HepG2 (cell line): ENCODE measurements around the gene P2RY6. TPM values are rescaled to one million over a fixed set of nuclear protein-coding genes. Genes with fewer than 3 reads are reported as not detected.

ENCODE experiments used
- ATAC-seq: fragments of 200-7000 bp; cut with Tn5 transposase; 3 replicates; pipeline ENCODE4 v1.9.1; 2020; ENCODE audit warnings: mild to moderate bottlenecking, moderate library complexity
- BruUV-seq: library from RNA; stranded (reverse); fragments of 400-500 nt; replicated peaks from 2 replicates; lab custom pipeline; 2021; lab: Mats Ljungman, UMichigan
- CTCF ChIA-PET: fragments of 300-600 bp; formaldehyde crosslinking; extraction: SDS; loops from one replicate; lab custom pipeline; 2021; ENCODE audit warnings: low total read pairs, inconsistent platforms, low intra/inter-chr PET ratio; lab: Yijun Ruan, JAX
- POLR2A ChIA-PET: fragments of 350-600 bp; sonication (Branson Sonifier 250); formaldehyde crosslinking; loops from one replicate; lab custom pipeline; 2020; ENCODE audit warnings: antibody characterized with exemption, inconsistent platforms; lab: Yijun Ruan, JAX
- DNase-seq: peaks from one replicate; pipeline ENCODE4 v3.0.0-alpha.2; 2015; ENCODE audit warnings: low spot score
- FAIRE-seq: peaks from 3 replicates; lab custom pipeline; 2011; peaks lifted over from hg19 to GRCh38; lab: Jason Lieb, UNC
- H2AFZ ChIP-seq: one replicate; pipeline ENCODE4 v1.6.1; 2011; ENCODE audit warnings: low read length, inconsistent platforms
- H3K27ac ChIP-seq: fragments of 300-600 bp; 3 replicates; pipeline ENCODE4 v1.8.0; 2011; ENCODE audit warnings: mixed run types, mild to moderate bottlenecking, mixed read lengths, low read length, inconsistent platforms; ENCODE audit not compliant: insufficient read depth; ENCODE audit errors: extremely low read length
- H3K27me3 ChIP-seq, 2 experiments: fragments of 200-600 bp in 1 of 2; 2 replicates in 1 of 2; 3 replicates in 1 of 2; pipeline versions ENCODE4 v1.6.0 to v1.8.0; 2011; ENCODE audit warnings: low read length in 2 of 2, mild to moderate bottlenecking in 2 of 2, moderate library complexity in 2 of 2, inconsistent platforms in 1 of 2; ENCODE audit not compliant: insufficient read depth in 2 of 2, control insufficient read depth in 1 of 2
- H3K36me3 ChIP-seq, 2 experiments: fragments of 200-600 bp in 1 of 2; replicated peaks in 1 of 2; 2 replicates in 1 of 2; 3 replicates in 1 of 2; pipeline versions ENCODE4 v1.5.1 to v1.8.0; 2011; ENCODE audit warnings: low read length in 2 of 2, inconsistent platforms in 1 of 2; ENCODE audit not compliant: insufficient read depth in 2 of 2, control insufficient read depth in 1 of 2
- H3K4me1 ChIP-seq: 2 replicates; pipeline ENCODE4 v1.5.1; 2012; ENCODE audit warnings: low read length, inconsistent platforms; ENCODE audit not compliant: insufficient read depth
- H3K4me2 ChIP-seq: 2 replicates; pipeline ENCODE4 v1.6.0; 2011; ENCODE audit warnings: low read depth, low read length, inconsistent platforms
- H3K4me3 ChIP-seq, 3 experiments: fragments of 200-600 bp in 1 of 3; sonication (generic), shearing (Covaris generic) in 1 of 3; replicated peaks in 1 of 3; 2 replicates each; pipeline ENCODE4 v1.5.1; 2011 to 2016; ENCODE audit warnings: low read length in 3 of 3, inconsistent platforms in 2 of 3, low read depth in 2 of 3, mild to moderate bottlenecking in 2 of 3, control low read depth in 1 of 3, mixed read lengths in 1 of 3; ENCODE audit not compliant: insufficient read depth in 1 of 3
- H3K79me2 ChIP-seq: one replicate; pipeline ENCODE4 v1.6.1; 2011; ENCODE audit warnings: low read length, inconsistent platforms; ENCODE audit not compliant: insufficient read depth
- H3K9ac ChIP-seq: 2 replicates; pipeline ENCODE4 v1.6.0; 2011; ENCODE audit warnings: mild to moderate bottlenecking, low read depth, low read length, inconsistent platforms; ENCODE audit not compliant: insufficient read depth
- H3K9me3 ChIP-seq: 2 replicates; pipeline ENCODE4 v1.5.1; 2012; ENCODE audit warnings: mild to moderate bottlenecking, low read length
- H4K20me1 ChIP-seq: 2 replicates; pipeline ENCODE4 v1.6.0; 2011; ENCODE audit warnings: inconsistent platforms, mild to moderate bottlenecking, low read length, moderate library complexity; ENCODE audit not compliant: insufficient read depth
- CCAR2 ChIP-seq: fragments of 200-400 bp; formaldehyde crosslinking; optimal IDR thresholded peaks from 2 replicates; pipeline ENCODE3; 2018; ENCODE audit warnings: low read depth, mild to moderate bottlenecking, low read length, moderate library complexity
- CHD4 ChIP-seq: fragments of 200-600 bp; sonication (generic); IDR thresholded peaks from 2 replicates; pipeline ENCODE4 v1.7.0; 2017; ENCODE audit warnings: mild to moderate bottlenecking, low read length, borderline replicate concordance
- CSRNP2 ChIP-seq: sonication (generic); formaldehyde crosslinking; conservative IDR thresholded peaks from 2 replicates; pipeline ENCODE4 v1.8.0; 2022; ENCODE audit warnings: low read depth, missing genetic modification reagents
- LBX2 ChIP-seq: sonication (generic); formaldehyde crosslinking; IDR thresholded peaks from 2 replicates; pipeline ENCODE4 v1.5.0; 2020; ENCODE audit warnings: missing genetic modification reagents, mild to moderate bottlenecking, borderline replicate concordance
- SALL1 ChIP-seq: sonication (generic); formaldehyde crosslinking; IDR thresholded peaks from 2 replicates; pipeline ENCODE4 v1.8.0; 2022; ENCODE audit warnings: mild to moderate bottlenecking, missing genetic modification reagents
- SNAI1 ChIP-seq: sonication (generic); formaldehyde crosslinking; IDR thresholded peaks from 2 replicates; pipeline ENCODE4 v1.5.0; 2020; ENCODE audit warnings: mild to moderate bottlenecking, missing genetic modification reagents, borderline replicate concordance
- ZHX2 ChIP-seq, 2 experiments: sonication (generic) in 1 of 2; formaldehyde crosslinking in 1 of 2; IDR thresholded peaks; 2 replicates each; pipeline versions ENCODE4 v1.6.1 to v1.9.0; 2014 to 2022; ENCODE audit warnings: antibody characterized with exemption in 1 of 2, borderline replicate concordance in 1 of 2, inconsistent platforms in 1 of 2, low read depth in 1 of 2, missing genetic modification reagents in 1 of 2
- ZNF430 ChIP-seq: sonication (generic); formaldehyde crosslinking; IDR thresholded peaks from 2 replicates; pipeline ENCODE4 v1.9.0; 2021; ENCODE audit warnings: mild to moderate bottlenecking, missing genetic modification reagents
- ZNF629 ChIP-seq: sonication (generic); formaldehyde crosslinking; conservative IDR thresholded peaks from 2 replicates; pipeline ENCODE4 v1.5.0; 2020; ENCODE audit warnings: missing genetic modification reagents
- WGBS: methylation state at CpG from one replicate; pipeline ENCODE4 v1.1.6; 2017; ENCODE audit warnings: low lambda C conversion rate; 5-methylcytosine and 5-hydroxymethylcytosine counted together
- in situ Hi-C: cut with HindIII; loops from 2 replicates; pipeline ENCODE4 v1.10.0; 2017; ENCODE audit warnings: low pct_unique_long_range_greater_than_20kb; ENCODE audit not compliant: extremely low pct_ligation_motif_present
- intact Hi-C: fragments of 100-400 bp; cut with micrococcal nuclease; formaldehyde crosslinking; loops from one replicate; pipeline ENCODE4 v1.10.0; 2022; ENCODE audit not compliant: unreplicated experiment
- polyA plus RNA-seq, 8 experiments: library from polyadenylated mRNA; depleted of rRNA in 3 of 8; stranded (reverse) in 7 of 8; unstranded in 1 of 8; fragments of >200 nt; fragmentation: Illumina TruSeq in 4 of 8; extraction: Trizol in 4 of 8; gene quantifications; 2 replicates each; pipeline versions ENCODE4 v1.2.1 to v1.2.3, GENCODE V29; 2011 to 2016; ENCODE audit warnings: low read depth in 4 of 8, missing spikeins in 1 of 8, mixed read lengths in 1 of 8; ENCODE audit not compliant: insufficient read depth in 1 of 8
- total RNA-seq, 5 experiments: library from RNA; depleted of rRNA; stranded (reverse); fragments of >200 nt; fragmentation: Illumina TruSeq; extraction: Trizol; gene quantifications; 2 replicates each; pipeline ENCODE4 v1.2.3, GENCODE V29; 2016; ENCODE audit warnings: low read depth in 1 of 5

The P2RY6 gene
- total and polyA plus RNA-seq, 2 of the 13 experiments (the other 11 are each of a cell fraction or from before 2014, with no cell fraction given): 0.09 to 0.29 TPM

GRCh38 chr11:73263640-73264039 is 8.5 kb upstream of the P2RY6 start:
- Histone ChIP-seq H3K9ac (no peak overlapping the region), H3K4me3 (no peak overlapping the region), H4K20me1 (no peaks in the 10 kb centered on the region), H3K4me2 (no peak overlapping the region), H3K36me3 (no peaks in the 10 kb centered on the region), H3K79me2 (no peaks in the 10 kb centered on the region), H3K4me1 (peaks cover 9% of the 10 kb centered on the region; the same call in 1 of the 2 replicates), H3K27ac (no peak overlapping the region), H2AFZ (no peak overlapping the region), H3K9me3 (no peaks in the 10 kb centered on the region), H3K27me3 (peaks cover 5 to 56% of the 10 kb centered on the region in 2 experiments; a peak in 4 of 5 replicates)
- ChIA-PET POLR2A (no interaction called here), CTCF (no interaction called here)
- no peak for ATAC-seq
- TF ChIP-seq SNAI1 (CRISPR knock-in tag): no peak
- no peak for TF ChIP-seq CCAR2
- peak; percentile 72 for TF ChIP-seq ZNF629 (CRISPR knock-in tag)
- no peak for TF ChIP-seq SALL1
- no TSS peak for BruUV-seq
- in situ Hi-C loops: no loop called here
- WGBS: 34% methylated on average over 2 of the region's 2 CpGs
- intact Hi-C loops: no loop called here
- no peak for FAIRE-seq
- no peak for DNase-seq

- H3K36me3 ChIP-seq: no peaks in the 10 kb centered on the region
- peaks cover 8 to 72% of the 10 kb centered on the region in 2 experiments; a peak in 4 of 5 replicates for H3K27me3 ChIP-seq
- FAIRE-seq (no peak), ATAC-seq (no peak), DNase-seq (no peak)
- H3K4me2 ChIP-seq: no peak overlapping the region
- no peak overlapping the region for H3K9ac ChIP-seq
- H3K9me3 ChIP-seq: no peaks in the 10 kb centered on the region
- intact Hi-C loops (no loop called here), in situ Hi-C loops (no loop called here)
- no peaks in the 10 kb centered on the region for H3K79me2 ChIP-seq
- 26% methylated on average over 3 of the region's 4 CpGs for WGBS
- no peak overlapping the region for H2AFZ ChIP-seq
- ChIA-PET POLR2A (no interaction called here), CTCF (no interaction called here)
- no peaks in the 10 kb centered on the region for H4K20me1 ChIP-seq
- BruUV-seq: no TSS peak
- H3K4me1 ChIP-seq: peaks cover 20% of the 10 kb centered on the region
- no peak overlapping the region for H3K27ac ChIP-seq
- no peak overlapping the region for H3K4me3 ChIP-seq
- TF ChIP-seq ZNF430 (CRISPR knock-in tag) (no peak), CHD4 (no peak), ZHX2 (IDR thresholded peaks at IDR 0.05; ENCODE audit: low read depth) (no peak), ZHX2 (CRISPR knock-in tag; IDR thresholded peaks at IDR 0.05; ENCODE audit: borderline replicate concordance) (no peak), CSRNP2 (CRISPR knock-in tag) (no peak), LBX2 (CRISPR knock-in tag) (no peak)
These were observed 6.8 kb upstream of the P2RY6 start for GRCh38 chr11:73265278-73265810.
